ENCODE results near the gene SLC46A2.

SLC46A2 gene

GRCh38 chr9:112858005-112858404 is 32.7 kb downstream of the SLC46A2 start:
- no peak for DNase-seq (ENCODE audit: low read depth)

GRCh38 chr9:112856843-112857242 is 33.8 kb downstream of the SLC46A2 start:
- DNase-seq (ENCODE audit: low read depth) = no peak

- DNase-seq (ENCODE audit: low read depth) = no peak
Observed at GRCh38 chr9:112856200-112856599, 34.5 kb downstream of the SLC46A2 start.

GRCh38 chr9:112854657-112855056 is 36.0 kb downstream of the SLC46A2 start:
- DNase-seq (ENCODE audit: low read depth) = no peak

- DNase-seq (ENCODE audit: low read depth) = no peak
Observed at GRCh38 chr9:112853882-112854585, 36.6 kb downstream of the SLC46A2 start.

- no peak for DNase-seq (ENCODE audit: low read depth)
Observed at GRCh38 chr9:112852741-112853504, 37.8 kb downstream of the SLC46A2 start.

- no peak for DNase-seq (ENCODE audit: low read depth)
Observed at GRCh38 chr9:112850840-112851239, 39.8 kb downstream of the SLC46A2 start.

- DNase-seq (ENCODE audit: low read depth) = no peak
Observed at GRCh38 chr9:112849363-112849922, 41.2 kb downstream of the SLC46A2 start.

GRCh38 chr9:112848316-112849151 is 42.1 kb downstream of the SLC46A2 start:
- DNase-seq (ENCODE audit: low read depth) = no peak

- no peak for DNase-seq (ENCODE audit: low read depth)
Observed at GRCh38 chr9:112846528-112847488, 43.9 kb downstream of the SLC46A2 start.

GRCh38 chr9:112844771-112845542 is 45.7 kb downstream of the SLC46A2 start:
- DNase-seq (ENCODE audit: low read depth) = peak; percentile 71

- DNase-seq (ENCODE audit: low read depth) = no peak
Observed at GRCh38 chr9:112842555-112842954, 48.1 kb downstream of the SLC46A2 start.

GRCh38 chr9:112841261-112841660 is 49.4 kb downstream of the SLC46A2 start:
- no peak for DNase-seq (ENCODE audit: low read depth)

- no peak for DNase-seq (ENCODE audit: low read depth)
Observed at GRCh38 chr9:112839331-112839730, 51.3 kb downstream of the SLC46A2 start.

- DNase-seq (ENCODE audit: low read depth) = no peak
Observed at GRCh38 chr9:112838342-112838741, 52.3 kb downstream of the SLC46A2 start.

- DNase-seq (ENCODE audit: low read depth) = no peak
Observed at GRCh38 chr9:112836394-112836793, 54.3 kb downstream of the SLC46A2 start.

GRCh38 chr9:112833081-112833480 is 57.6 kb downstream of the SLC46A2 start:
- DNase-seq (ENCODE audit: low read depth) = no peak

GRCh38 chr9:112831969-112832368 is 58.7 kb downstream of the SLC46A2 start:
- DNase-seq (ENCODE audit: low read depth) = no peak

- no peak for DNase-seq (ENCODE audit: low read depth)
Observed at GRCh38 chr9:112831281-112831851, 59.3 kb downstream of the SLC46A2 start.
